Thymus (tissue), 11 donors: ENCODE data around the gene TFDP2. TPM values are rescaled to one million over a fixed set of nuclear protein-coding genes. Genes with fewer than 3 reads are reported as not detected.
"Not testable (repeated sequence)": the region's sequence is repeated elsewhere in the genome, so short reads cannot be mapped to it uniquely, and the experiment has no call there.

ENCODE experiments used
- DNase-seq, 9 donors: peaks; one replicate each; pipeline ENCODE4 v3.0.0-alpha.2; 2013; ENCODE audit warnings: low spot score in 9 of 9, low read depth in 6 of 9, missing footprints in 1 of 9
- H3K27ac ChIP-seq, 2 donors: one replicate each; pipeline ENCODE4 v1.5.1; 2013; ENCODE audit warnings: control low read depth in 1 of 2, low read depth in 1 of 2, low read length in 1 of 2, mild to moderate bottlenecking in 1 of 2, moderate library complexity in 1 of 2
- H3K27me3 ChIP-seq, 2 donors: one replicate each; pipeline ENCODE4 v1.5.1; 2013; ENCODE audit warnings: low read length in 1 of 2; ENCODE audit not compliant: control insufficient read depth in 2 of 2, insufficient read depth in 1 of 2
- H3K36me3 ChIP-seq, 2 donors: one replicate each; pipeline ENCODE4 v1.5.1; 2013; ENCODE audit warnings: low read length in 1 of 2, mild to moderate bottlenecking in 1 of 2, moderate library complexity in 1 of 2; ENCODE audit not compliant: control insufficient read depth in 2 of 2, insufficient read depth in 2 of 2
- H3K4me1 ChIP-seq, 2 donors: one replicate each; pipeline ENCODE4 v1.5.1; 2013; ENCODE audit warnings: low read length in 2 of 2; ENCODE audit not compliant: control insufficient read depth in 2 of 2, insufficient read depth in 2 of 2
- H3K4me3 ChIP-seq, 2 donors: one replicate each; pipeline ENCODE4 v1.5.1; 2013; ENCODE audit warnings: low read length in 2 of 2, control low read depth in 1 of 2, mild to moderate bottlenecking in 1 of 2
- H3K9me3 ChIP-seq, 2 donors: one replicate each; pipeline ENCODE4 v1.5.1; 2013; ENCODE audit warnings: low read length in 1 of 2, mild to moderate bottlenecking in 1 of 2; ENCODE audit not compliant: control insufficient read depth in 2 of 2, insufficient read depth in 1 of 2
- WGBS: extraction: QIAGEN DNeasy Blood & Tissue Kit; methylation state at CpG from one replicate; pipeline ENCODE4 v1.1.7; 2013; 5-methylcytosine and 5-hydroxymethylcytosine counted together
- polyA plus RNA-seq: library from polyadenylated mRNA; stranded (reverse); fragments of 200-250 nt; gene quantifications from one replicate; pipeline ENCODE4 v1.2.3, GENCODE V29; 2013
- total RNA-seq: library from RNA; stranded (reverse); fragments of 120-200 nt; gene quantifications from one replicate; pipeline ENCODE4 v1.2.4, GENCODE V29; 2013
- donor health status: healthy.

TFDP2 gene
- total and polyA plus RNA-seq, 2 donors = 29.1 to 230 TPM

DNA sequence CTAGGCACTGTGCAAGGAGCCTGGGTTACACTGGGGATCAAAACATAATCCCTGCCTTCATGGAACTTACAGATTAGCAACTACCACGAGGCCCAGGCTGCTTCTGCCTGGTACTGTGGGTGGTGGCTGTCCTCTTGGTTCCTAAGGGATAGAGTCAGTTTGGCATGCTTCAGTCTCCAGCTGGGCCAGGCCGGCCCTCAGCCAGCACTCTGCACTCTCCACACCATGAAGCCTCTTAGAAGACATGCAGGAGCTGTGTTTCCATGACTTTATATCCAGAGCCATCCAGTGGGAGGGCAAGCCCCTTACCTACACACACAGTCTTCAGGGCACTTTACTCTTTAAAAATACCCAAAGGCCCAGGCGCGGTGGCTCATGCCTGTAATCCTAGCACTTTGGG lies 218.5 kb downstream of the TFDP2 start:
- Histone ChIP-seq H3K36me3 (peaks cover 42 to 53% of the 10 kb centered on the region in 2 donors), H3K9me3 (no peaks in the 10 kb centered on the region), H3K4me1 (peaks cover 8 to 13% of the 10 kb centered on the region in 2 donors), H3K4me3 (no peak overlapping the region), H3K27ac (no peak overlapping the region), H3K27me3 (no peaks in the 10 kb centered on the region)
- 99% methylated on average over 4 of the region's 4 CpGs for WGBS
- DNase-seq = no peak

DNA sequence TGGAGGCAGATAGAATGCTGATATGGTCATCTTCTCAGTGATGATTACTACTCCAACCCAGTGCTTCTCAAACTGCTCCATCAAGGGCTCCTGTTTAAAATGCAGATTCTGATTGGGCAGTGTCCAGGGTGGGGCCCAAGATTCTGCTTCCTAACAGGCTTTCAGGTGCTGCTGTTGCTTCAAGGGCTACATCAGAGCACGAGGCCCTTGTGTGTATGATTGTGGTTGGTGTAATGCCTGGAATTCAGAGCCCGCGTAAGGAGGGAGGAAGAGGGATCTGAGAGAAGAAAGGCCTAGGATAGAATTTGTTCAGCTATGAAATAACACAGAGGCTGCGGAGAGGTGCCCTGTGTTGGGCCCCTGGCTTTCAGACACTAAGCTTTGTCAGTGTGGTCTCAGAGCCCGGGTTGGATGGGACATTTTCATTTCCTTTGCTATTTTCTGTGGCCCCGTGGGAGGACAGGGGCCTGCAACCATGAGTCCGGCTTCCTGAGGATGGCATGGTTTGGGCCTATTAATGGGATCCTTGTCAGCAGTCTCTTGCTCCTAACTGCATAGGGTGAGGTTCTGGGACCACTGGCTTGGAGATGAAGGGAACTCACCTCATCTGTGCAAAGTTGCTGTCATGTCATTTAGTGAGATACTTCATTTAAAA lies 219.9 kb downstream of the TFDP2 start:
- no peak for DNase-seq
- 93% methylated on average over 7 of the region's 7 CpGs for WGBS
- H3K4me1 ChIP-seq = peaks cover 8 to 10% of the 10 kb centered on the region in 2 donors

DNA sequence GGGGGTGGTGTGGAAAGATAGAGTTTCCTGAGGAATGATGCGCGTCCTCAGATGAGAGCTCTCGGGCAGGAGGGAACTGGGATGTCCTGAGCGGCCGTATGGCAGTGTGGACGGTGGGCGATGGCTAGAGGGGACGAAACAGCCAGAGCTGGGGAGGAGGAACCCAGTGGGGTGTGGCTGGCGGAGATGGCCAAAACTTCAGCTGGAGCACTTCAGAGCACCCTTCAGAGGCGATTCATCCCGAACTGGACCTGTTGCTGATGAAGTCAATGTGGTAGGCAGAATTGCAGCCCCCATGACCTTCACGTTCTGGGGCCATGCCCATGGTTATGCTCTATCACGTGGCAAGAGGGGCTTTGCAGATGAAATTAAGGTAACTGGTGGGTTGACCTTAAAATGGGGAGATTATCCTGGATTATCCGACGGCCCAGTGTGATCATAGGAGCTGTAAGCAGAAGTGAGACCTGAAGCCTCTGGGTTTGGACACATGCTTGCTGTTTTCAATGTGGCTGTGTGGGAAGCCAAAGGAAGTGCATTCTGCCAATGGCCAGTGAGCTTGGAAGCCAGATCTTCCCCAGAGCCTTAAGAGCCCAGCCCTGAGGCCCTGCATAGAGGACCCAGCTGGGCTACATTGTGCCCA lies 220.6 kb downstream of the TFDP2 start:
- H3K27ac ChIP-seq = no peak overlapping the region
- H3K4me1 ChIP-seq = peaks cover 1 to 4% of the 10 kb centered on the region in 2 donors
- DNase-seq = no peak
- WGBS = 97% methylated on average over 15 of the region's 15 CpGs
- no peak overlapping the region for H3K4me3 ChIP-seq
- peaks cover 49 to 61% of the 10 kb centered on the region in 2 donors for H3K36me3 ChIP-seq
- H3K9me3 ChIP-seq = no peaks in the 10 kb centered on the region
- H3K27me3 ChIP-seq = no peaks in the 10 kb centered on the region

More for the DNA sequence above, 219.9 kb downstream of the TFDP2 start:
- Histone ChIP-seq H3K9me3 (no peaks in the 10 kb centered on the region), H3K27ac (no peak overlapping the region), H3K27me3 (no peaks in the 10 kb centered on the region), H3K4me3 (no peak overlapping the region), H3K36me3 (peaks cover 52 to 55% of the 10 kb centered on the region in 2 donors)

DNA sequence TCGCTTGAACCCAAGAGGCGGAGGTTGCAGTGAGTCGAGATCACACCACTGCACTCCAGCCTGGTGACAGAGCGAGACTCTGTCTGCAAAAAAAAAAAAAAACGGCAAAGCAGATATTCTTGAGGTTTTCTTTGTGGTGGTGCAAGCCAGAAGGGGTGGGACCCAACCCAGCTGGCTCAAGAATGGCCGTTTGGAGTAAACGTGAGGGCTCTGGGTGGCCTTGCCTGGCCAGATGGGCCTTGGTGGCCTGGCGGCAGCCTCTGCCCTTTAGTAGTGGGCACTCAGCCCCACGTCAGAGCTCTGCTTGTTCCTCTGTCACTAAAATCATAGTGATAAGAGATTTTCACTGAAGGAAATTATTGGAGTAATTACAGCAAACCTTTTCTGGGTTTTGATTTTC lies 222.4 kb downstream of the TFDP2 start:
- DNase-seq = no peak

DNA sequence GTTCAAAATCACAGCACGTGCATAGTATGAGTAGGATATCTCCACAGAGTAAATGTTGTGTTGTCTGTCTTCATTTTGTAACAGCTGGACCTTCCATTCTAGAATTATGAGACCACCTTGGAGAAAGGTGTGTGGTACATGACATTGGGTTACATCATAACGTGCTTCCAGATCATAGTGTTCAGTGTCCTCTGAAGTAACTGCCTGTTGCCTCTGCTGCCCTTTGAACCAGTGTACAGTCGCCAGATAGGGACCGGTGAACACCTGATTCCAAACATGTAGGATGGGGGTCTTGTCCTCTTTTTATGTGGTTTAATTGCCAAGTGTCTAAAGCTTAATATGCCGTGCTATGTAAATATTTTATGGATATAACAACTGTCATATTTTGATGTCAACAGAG lies 223.7 kb downstream of the TFDP2 start:
- not testable (repeated sequence) for H3K4me1 ChIP-seq, H3K4me3 ChIP-seq, H3K9me3 ChIP-seq, H3K27ac ChIP-seq, DNase-seq, H3K27me3 ChIP-seq
- peaks cover 43 to 72% of the 10 kb centered on the region in 2 donors for H3K36me3 ChIP-seq
- WGBS = 97% methylated on average over 5 of the region's 5 CpGs

More for the DNA sequence above, 222.4 kb downstream of the TFDP2 start:
- Histone ChIP-seq H3K36me3 (peaks cover 48 to 63% of the 10 kb centered on the region in 2 donors), H3K9me3 (no peaks in the 10 kb centered on the region), H3K27ac (no peak overlapping the region), H3K4me1 (no peaks in the 10 kb centered on the region), H3K27me3 (no peaks in the 10 kb centered on the region), H3K4me3 (no peak overlapping the region)
- 84% methylated on average over 9 of the region's 9 CpGs for WGBS

DNA sequence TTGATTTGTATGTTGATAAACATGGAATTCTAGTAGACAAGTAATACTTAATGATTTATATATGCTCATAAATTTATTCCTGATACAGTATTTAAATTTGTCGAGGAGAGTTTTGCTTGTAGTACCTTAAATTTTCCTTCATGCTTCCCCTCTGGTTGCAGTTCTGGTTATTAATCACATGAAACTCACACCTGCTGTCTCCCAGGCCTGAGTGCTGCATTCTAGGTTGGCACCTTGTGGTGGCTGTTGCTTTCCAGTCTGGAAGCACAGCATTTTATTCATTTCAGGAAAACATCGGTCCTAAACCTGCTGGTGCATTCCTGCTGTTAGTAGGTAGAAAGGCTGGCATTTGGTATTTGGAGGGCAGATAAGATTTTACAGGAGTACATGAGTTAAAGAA lies 228.0 kb downstream of the TFDP2 start:
- no peaks in the 10 kb centered on the region for H3K4me1 ChIP-seq
- H3K4me3 ChIP-seq = no peak overlapping the region
- no peak for DNase-seq
- peaks cover 25 to 77% of the 10 kb centered on the region in 2 donors for H3K36me3 ChIP-seq
- no peak overlapping the region for H3K27ac ChIP-seq
- H3K27me3 ChIP-seq = no peaks in the 10 kb centered on the region
- 98% methylated on average over 2 of the region's 2 CpGs for WGBS
- no peaks in the 10 kb centered on the region for H3K9me3 ChIP-seq

DNA sequence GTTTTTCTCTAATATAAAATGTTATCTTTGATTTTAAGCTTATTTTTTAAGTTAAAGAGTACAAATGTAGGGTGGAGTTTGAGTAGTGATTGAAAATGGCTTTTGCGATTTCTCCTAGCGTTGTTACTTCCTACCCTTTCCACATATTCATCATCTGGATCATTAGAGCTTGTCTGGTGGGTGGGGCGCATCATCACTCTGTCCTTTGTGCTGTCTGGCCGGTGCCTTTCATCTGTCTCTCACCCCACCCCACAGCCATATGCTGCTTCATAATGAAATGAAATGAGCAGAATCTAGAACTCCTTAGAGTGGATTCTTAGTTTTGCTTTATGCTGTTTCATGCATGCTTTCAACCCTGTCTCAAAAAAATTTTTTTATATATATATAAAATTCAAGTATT lies 228.6 kb downstream of the TFDP2 start:
- DNase-seq = no peak
- 96% methylated on average over 4 of the region's 4 CpGs for WGBS
- Histone ChIP-seq H3K36me3 (peaks cover 23 to 82% of the 10 kb centered on the region in 2 donors), H3K9me3 (no peaks in the 10 kb centered on the region), H3K4me3 (no peak overlapping the region), H3K27ac (no peak overlapping the region), H3K27me3 (no peaks in the 10 kb centered on the region), H3K4me1 (no peaks in the 10 kb centered on the region)

DNA sequence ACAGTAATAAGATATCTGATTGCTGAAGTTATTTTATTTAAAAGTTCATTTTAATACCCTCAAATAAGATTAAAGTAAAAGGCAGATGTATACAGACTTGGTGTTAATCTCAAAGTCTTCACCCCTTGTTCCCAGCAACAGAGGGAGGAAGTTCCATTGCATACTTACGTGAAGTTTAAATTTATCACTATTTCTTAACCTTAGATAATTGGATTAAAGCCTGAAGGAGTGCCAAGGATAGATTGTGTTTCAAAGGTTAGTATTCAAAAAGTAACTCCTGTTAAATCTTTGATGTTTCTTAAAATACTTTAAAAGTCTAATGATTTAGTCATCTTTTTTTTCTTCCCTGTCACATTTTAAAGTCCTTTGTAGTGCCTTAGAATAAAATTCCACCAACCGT lies 233.6 kb downstream of the TFDP2 start:
- Histone ChIP-seq H3K27ac (no peak overlapping the region), H3K9me3 (no peaks in the 10 kb centered on the region), H3K4me3 (no peak overlapping the region), H3K27me3 (no peaks in the 10 kb centered on the region), H3K4me1 (no peaks in the 10 kb centered on the region), H3K36me3 (peaks cover 35 to 81% of the 10 kb centered on the region in 2 donors)
- 96% methylated on average over 2 of the region's 2 CpGs for WGBS
- DNase-seq = no peak

DNA sequence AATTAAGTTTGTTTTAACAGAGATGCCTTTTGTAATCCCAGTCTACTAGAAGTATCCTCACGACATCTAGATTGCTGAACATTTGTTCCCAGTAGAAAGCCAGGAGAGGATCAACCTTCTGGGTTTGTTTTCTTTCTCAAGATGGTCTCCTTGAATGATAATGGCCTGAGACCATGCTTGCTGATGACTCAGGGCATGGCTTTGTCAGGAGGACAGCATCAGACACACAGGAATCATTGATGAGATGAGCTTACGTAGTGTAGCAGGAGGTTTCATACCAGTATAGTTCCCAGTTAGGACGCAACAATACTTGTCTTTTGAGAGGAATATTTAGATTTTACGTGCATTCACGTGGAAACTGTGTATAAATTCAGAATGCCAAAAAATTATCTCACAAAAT lies 234.3 kb downstream of the TFDP2 start:
- no peaks in the 10 kb centered on the region for H3K9me3 ChIP-seq
- H3K27me3 ChIP-seq = no peaks in the 10 kb centered on the region
- no peak overlapping the region for H3K27ac ChIP-seq
- H3K4me3 ChIP-seq = no peak overlapping the region
- H3K4me1 ChIP-seq = no peaks in the 10 kb centered on the region
- DNase-seq = no peak
- 98% methylated on average over 5 of the region's 5 CpGs for WGBS
- H3K36me3 ChIP-seq = peaks cover 34 to 74% of the 10 kb centered on the region in 2 donors
